Hypothalamus (tissue), 51 donors: ENCODE results near the gene GOLGA6C.
"Not testable (repeated sequence)": the region's sequence is repeated elsewhere in the genome, so short reads cannot be mapped to it uniquely, and the experiment has no call there.

Source experiments
- DNase-seq, 51 donors: peaks; one replicate each; lab custom pipeline; 2025; lab: John Stamatoyannopoulos, UW

The GOLGA6C gene, protein sequence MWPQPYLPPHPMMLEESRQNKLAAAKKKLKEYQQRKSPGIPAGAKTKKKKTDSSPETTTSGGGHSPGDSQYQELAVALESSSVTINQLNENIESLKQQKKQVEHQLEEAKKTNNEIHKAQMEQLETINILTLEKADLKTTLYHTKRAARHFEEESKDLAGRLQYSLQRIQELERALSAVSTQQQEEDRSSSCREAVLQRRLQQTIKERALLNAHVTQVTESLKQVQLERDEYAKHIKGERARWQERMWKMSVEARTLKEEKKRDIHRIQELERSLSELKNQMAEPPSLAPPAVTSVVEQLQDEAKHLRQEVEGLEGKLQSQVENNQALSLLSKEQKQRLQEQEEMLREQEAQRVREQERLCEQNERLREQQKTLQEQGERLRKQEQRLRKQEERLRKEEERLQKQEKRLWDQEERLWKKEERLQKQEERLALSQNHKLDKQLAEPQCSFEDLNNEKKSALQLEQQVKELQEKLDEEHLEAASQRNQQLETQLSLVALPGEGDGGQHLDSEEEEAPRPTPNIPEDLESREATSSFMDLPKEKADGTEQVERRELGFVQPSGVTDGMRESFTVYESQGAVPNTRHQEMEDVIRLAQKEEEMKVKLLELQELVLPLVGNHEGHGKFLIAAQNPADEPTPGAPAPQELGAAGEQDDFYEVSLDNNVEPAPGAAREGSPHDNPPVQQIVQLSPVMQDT

DNA sequence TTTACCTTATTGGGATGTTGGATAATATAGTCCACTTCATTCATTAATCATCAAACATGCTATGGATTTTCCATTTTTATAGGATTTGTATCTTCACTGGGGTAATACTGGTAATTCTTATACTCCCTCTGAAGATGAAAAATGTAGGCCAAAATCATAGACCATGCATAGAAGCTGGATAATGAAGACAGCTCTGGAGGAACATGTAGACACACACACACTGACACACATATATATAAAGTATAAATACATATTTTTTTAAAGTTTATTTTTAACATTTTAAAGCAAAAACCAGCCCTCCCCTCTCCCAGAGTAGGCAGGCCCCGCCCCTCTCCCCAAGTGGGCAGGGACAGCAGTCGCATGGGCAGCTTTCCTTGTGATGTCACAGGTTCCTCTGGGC is at the start of gene GOLGA6C:
GOLGA6C (plus strand) TSS at position 301 of the 400 bp plus-strand sequence. CDS start 265 bp downstream, outside the sequence.
- not testable (repeated sequence) for DNase-seq

DNA sequence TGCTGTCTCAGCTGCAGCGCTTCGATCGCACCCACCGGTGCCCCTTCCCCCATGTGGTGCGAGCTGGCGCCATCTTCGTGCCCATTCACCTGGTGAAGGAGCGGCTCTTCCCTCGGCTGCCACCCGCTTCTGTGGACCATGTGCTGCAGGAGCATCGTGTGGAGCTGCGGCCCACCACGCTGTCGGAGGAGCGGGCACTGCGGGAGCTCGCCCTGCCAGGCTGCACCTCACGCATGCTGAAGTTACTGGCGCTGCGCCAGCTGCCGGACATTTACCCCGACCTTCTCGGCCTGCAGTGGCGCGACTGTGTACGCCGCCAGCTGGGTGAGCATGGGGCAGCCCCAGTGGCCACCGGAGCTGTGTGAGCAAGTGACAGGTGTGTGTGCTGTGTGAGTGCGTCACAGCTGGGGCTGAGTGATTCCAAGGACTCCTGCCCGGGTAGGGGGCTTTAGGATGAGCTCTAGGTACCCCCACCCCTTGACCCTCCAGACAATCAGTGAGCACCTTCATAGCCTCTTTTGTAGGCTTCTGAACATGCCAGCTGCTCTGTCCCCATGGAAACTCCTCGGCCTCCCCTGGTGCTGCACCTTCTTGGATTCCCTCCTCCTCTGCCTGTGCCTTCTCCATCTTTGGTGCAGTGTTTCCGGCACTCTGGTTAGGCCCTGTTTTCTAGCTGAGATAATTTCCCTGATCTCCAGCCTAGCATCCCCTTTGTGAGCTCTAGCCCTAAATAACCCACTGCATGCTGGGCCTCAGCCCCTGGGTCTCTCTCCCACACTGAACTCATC is 49.4 kb upstream of the GOLGA6C start:
- DNase-seq, result peak in 2 of 51 donors; percentile 8 to 30

DNA sequence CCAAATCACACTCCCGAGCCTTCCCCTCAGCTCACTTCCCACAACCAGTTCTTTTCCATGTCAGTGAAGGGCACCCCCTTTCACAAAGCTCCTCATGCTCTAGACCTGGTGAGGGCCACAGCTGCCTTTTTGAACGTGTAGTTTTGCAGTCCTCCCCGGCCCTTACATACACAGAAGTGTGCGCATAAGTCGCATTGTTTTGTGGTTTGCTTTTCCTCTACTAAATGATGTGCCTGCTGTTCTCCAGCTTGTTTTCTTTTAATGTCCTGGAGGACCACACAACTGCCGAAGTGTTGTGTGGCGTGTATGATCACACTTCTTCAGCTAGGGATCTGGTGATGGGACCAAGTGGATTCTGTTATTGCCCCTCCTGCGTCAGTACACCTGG is 48.9 kb upstream of the GOLGA6C start:
- DNase-seq, result no peak

DNA sequence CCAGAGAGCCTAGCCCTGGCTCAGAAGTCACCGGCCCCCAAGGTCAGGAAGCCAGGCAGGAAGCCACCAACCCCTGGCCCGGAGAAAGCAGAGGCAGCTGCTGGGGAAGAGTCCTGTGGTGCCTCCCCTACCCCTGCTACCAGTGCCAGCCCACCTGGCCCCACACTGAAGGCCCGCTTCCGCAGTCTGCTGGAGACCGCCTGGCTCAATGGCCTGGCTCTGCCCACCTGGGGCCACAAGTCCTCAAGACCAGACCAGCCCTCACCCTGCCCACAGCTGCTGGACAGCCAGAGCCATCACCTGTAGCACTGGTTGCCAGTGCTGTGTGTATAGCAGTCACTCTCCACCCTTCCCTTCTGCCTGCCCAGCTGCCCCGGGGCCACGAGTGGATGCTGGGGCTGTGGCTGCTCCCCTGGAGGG is 47.3 kb upstream of the GOLGA6C start:
- DNase-seq, result no peak

DNA sequence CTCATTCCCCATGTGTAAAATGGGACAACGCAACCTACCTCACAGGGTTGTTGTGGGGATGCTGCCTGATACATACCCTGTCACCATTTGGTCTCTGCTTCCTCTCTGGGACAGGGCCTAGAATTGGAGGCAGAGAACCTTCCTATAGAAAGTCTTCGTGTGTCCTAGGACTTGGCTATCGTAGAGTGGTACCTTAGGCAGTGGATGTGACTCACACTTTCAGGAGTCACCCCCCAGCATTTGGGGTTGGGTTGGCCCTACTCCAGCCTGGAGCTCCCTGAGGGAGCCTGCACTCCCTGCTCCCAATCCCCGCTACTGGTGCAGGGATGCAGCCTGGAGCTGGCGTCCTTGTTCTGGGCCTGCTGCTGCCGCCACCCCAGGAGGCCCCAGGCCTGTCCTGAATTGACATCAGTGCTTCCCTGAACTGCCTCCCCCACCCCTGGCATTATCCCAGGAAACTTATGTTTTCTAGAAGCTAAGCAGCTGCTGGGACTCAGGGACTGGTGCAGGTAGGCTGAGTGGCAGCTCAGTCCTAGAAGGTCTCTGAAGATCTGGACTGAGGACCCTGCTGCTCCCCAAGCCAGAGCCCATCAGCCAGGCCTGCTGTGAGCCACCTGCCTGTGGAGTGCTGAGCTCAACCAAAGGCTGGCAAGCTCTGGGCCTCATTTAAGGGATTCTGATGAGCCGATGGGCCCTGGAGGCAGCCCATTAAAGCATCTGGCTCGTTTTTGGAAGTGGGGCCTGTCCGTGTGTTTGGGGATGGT is 46.5 kb upstream of the GOLGA6C start:
- DNase-seq, result no peak

DNA sequence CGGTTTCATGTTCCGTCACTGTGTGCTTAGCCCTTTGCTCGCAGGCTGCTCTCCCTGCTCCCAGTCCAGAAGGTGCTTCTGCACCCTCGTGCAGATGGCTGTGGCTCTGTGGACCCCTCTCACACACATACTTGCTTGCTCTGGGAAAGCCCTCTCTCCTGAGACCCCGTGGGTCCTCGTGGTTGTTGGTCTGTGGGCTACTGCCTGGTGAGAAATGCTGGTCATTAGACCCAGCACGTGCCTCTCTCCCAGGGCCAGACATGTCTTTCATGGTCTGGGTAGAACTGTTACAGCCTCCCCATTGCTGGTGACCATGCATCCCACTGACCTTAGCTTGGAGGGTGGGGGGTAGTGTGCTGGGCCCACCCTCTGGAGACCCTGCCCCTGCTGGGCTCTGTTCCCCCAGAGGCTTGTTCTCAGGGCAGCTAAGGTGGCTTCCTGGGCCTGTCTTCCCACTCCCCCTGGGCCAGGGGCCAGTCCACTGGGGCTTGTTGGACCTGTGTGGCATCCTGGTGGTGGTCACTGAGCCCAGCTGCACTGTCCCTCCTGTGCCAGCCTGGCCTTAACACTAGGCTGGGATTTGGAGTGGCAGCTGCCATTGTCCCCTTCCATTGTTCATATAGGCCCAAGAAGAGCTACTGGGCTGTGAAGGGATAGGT is 45.8 kb upstream of the GOLGA6C start:
- DNase-seq, result no peak

DNA sequence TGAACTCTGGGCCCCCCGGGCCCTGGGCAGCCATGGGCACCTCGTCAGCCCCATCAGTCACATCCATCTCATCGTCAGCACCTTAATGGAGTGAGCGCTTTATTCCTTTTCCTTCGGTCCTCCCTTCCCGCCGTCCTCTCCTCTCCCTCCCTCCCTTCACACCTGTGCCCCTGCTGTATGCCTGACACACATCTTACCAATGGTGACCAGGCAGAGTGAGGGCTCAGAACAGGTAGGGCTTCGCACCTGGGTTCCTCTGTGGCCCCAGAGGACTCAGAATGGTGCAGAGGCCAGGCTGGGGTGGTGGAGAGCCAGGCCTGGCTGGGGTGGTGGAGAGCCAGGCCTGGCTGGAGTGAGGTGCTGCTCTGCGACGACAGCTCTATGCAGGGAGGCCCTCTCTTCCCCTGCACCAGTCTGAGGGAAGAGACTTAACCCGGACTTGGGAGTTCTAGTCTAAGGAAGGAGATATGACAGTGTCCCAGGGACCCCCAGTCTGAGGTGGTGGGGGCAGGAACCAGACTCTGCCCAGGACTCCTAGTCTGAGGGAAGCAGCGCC is 44.8 kb upstream of the GOLGA6C start:
- no peak for DNase-seq

DNA sequence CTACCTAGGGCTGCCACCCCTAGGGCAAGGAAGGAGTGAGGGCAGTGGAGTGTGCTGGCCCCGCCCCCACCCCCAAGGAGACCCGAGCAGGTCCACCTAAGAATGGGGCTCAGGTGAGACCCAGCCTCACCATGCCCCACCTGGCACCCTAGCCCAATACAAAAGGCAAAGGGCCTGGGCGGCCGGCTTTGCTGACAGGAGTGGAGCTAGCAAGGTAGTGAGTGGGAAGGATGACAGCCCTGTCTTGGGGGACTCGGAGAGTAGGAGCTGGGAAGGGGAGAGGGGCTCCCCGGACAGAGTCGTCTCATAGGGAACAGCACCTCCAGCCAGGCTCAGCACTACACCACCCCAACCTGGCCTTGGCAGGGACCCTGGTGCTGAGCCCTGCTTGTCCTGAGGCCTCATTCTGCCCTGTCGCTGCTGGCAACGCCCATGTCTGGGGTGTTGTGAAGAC is 44.3 kb upstream of the GOLGA6C start:
- DNase-seq, result no peak

DNA sequence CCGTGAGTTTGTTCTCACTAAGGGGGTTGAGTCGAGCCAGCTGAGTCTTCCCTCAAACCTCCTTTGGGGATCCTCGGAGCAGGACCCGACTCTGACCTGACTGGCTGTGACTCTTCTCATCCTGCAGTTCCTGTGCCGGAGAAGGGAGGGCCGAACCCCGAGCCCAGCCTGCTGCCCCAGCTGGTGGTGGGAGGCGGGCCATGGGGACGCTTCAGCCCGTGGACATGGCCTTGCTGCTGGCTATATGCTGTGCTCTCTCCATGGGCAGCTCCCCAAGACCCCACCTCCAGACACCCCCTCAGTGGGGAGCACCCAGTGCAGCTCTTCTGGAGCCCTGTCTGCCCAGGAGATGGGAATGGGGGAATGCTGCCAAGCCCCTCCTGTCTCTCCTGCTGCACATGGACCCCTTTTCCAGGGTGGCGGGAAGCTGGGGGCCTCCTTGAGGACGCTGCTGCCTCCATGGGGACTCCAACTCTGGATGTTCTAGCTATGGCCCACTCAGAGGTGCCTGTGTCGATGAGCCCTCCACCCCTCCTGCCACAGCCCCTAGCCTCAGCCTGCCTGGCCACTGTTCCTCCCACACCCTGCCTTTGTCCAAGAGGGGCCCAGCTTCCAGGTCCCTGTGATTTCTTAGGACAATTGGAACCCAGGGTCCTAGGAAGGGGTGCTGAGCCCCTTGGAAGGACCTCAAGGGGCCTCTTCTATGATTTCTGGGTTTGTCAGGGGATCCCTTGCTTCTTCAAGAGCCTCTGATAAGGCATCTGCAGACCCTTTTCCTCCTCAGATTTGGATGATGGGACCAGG is 43.6 kb upstream of the GOLGA6C start:
- no peak for DNase-seq

DNA sequence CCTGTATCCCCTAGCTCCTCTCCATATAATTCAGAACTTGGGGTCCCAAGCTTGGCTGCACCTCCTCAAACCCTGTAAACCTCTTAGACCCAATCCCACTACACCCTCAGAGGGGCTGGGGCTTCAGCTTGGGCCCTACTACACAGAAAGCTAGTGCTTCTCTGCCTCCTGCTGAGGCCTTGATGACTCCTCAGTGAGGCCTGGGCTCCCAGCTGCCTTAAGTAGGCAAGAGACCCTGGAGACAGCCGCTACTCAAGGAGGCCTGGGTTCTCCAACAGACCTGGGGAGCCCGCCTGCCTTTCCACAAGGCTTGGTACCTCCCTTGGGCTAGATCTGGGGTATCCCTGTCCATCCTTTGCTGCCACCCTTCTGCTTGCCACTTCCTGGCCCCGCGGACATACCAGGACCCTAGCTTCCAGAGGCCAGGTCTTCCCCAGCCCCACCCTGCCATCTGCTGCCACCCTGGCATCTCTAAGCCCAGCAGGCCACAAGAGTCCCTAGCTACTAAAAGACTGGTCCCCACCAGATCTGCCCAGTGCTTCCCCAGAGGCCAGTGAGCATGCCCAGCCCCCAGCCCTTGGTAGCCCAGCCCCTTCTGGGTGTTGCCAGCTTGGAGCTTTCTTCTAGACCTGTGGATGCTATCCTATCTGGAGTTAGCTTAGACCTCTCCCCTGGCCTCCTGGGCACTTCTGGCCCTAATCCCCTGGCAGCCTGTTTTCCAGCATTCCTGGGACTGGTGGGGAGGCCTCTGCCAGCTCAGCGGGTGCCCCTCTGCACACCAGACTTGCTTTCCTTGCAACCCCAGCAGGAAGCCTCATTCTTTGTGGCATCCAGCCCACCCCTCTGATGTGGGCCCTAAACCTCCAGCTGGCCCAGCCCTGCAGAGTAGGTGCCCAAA is 42.8 kb upstream of the GOLGA6C start:
- no peak for DNase-seq

DNA sequence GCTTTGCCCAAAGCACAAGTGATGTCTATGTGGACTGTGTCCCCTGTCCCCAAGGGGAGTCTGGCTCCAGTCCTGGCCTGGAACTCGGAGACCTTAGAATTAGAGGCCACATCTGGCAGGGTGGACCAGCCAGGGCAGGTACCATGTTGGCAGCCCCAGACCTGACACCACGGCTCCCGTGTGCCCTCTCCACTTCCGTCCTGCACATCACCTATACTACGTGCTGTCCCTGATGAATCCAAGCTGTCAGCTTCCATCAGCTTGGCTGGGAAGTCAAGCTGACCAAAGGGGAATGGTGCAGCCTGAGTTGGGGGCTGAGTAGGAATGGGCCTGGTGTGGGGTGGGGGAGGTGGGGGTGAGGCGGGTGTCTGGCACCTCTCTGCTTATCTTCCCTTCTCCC is 41.1 kb upstream of the GOLGA6C start:
- no peak for DNase-seq

DNA sequence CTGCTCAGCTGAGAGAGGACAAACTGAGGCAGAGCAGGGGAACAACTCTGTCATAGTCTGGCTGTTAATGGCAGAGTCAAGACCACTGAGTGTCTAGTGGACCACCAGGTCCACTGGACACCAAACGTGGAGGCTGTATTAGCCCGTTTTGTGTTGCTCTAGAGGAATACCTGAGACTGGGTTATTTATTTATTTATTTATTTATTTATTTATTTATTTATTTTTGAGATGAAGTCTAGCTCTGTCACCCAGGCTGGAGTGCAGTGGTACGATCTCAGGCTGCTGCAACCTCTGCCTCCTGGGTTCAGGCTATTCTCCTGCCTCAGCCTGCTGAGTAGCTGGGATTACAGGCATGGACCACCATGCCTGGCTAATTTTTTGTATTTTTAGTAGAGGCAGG is 40.6 kb upstream of the GOLGA6C start:
- not testable (repeated sequence) for DNase-seq

DNA sequence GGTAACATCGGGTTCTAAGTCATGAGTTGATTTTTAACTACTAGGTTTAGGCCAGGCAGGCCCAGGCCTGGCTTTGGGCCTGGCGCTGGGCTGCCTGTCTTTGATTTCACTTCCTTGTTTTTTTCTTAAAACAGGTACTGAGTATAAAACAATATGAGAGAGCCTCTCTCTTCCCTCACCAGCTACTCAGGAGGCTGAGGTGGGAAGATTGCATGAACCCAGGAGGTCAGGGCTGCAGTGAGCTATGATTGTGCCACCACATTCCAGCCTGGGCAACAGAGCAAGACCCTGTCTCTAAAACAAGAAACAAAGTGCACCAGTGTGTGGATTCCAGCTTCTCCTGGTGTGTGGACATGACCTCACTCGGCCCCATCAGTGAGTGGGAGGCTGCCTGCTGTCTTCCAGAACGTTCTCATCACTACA is 38.6 kb upstream of the GOLGA6C start:
- not testable (repeated sequence) for DNase-seq

DNA sequence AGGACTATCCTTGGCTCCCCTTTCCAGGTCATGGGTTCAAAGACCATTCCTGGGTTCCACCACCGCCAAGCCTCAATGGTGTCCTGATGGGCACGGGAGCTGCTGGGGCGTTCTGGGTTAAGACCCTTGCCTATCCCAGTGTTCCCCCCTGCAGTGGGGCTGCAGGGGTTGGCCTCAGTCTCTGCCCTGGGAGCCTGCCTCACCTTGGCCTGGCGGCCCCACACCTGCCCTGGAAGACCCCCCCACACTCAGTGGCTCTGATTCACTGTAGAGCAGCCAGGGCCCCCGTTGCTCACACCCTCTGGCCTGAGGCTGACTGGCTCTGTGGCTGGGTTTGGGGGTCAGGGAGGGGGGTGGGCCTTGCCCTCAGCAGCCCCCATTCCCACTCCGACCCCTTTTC is 34.4 kb upstream of the GOLGA6C start:
- no peak for DNase-seq

DNA sequence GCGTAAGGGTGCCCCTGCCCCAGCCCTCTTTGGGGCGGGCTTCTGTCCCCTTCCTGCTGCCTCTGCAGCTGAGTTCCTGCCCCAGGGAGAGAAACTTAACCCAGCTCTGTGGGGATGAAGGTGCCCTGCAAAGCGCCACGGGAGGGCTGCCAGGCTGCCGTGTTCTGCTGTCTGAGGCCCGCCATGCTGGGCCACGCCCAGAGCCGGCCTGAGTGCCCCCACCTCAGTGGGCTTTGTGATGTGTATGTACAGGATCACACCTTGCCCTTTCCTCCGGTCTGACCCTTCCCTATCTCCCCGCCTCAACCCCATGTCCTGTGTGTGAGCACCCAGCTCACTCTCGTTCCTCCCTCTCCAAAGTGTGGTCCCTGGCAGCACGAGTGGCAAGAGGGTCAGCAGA is 33.9 kb upstream of the GOLGA6C start:
- DNase-seq, result no peak

DNA sequence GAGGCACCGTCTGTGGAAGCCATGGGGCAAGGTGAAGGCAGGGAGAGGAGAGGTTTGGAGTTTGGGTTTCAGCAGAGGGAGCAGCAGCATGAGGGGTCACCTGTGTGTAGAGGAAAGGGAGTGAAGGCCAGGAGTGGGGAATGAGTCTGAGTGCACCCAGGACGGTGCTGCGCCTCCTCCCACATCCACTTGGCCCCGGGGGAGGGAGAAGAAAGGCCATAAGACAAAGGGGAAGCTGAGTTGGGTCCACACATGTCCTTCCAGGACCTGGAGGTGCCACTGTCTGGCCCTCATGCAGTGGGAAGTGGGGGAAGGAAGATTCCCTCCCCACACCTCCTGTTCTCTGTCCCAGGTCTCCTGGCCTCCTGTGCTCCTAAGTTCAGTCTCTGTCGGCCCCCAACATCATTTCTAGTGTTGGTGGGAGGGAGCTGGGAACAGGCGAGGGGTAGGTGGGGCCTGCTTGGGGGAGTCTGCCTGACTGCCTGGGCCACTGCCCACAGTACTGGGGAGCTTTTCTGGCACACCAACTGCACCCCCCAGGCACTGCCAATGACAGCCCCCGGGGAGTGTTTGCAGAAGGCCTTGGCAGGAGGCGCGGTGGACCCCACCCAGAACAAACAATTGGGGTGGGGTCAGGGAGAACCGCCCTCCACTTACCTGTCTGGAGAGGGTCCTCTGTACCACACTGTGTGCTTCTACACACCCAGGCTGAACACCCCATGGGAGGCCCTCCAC is 32.9 kb upstream of the GOLGA6C start:
- not testable (repeated sequence) for DNase-seq
